ENCODE measurements around the gene SNX1. TPM values are rescaled to one million over a fixed set of nuclear protein-coding genes. Genes with fewer than 3 reads are reported as not detected.
"Not testable (repeated sequence)": the region's sequence is repeated elsewhere in the genome, so short reads cannot be mapped to it uniquely, and the experiment has no call there.

Gene SNX1
- total and polyA plus RNA-seq, 10 of the 15 experiments (the other 5 are each of a cell fraction or from before 2014, with no cell fraction given), result 17.8 to 115 (median 96.3) TPM

GRCh38 chr15:64072812-64073211 lies 23.0 kb upstream of the SNX1 start (continued):
- TF ChIP-seq BCLAF1 (IDR thresholded peaks at IDR 0.05), result no peak
- TF ChIP-seq BMI1 (IDR thresholded peaks at IDR 0.05; ENCODE audit: borderline replicate concordance), result no peak
- TF ChIP-seq E2F4 (IDR thresholded peaks at IDR 0.05; ENCODE audit: low read depth, low read length), result no peak
- TF ChIP-seq TAF1 (IDR thresholded peaks at IDR 0.05; ENCODE audit: borderline replicate concordance, low read depth, low read length), result no peak

- intact Hi-C loops (cut with micrococcal nuclease; ENCODE audit: unreplicated experiment); H3K79me2 ChIP-seq (ENCODE audit: control insufficient read depth, insufficient read depth, low read length); H3K27me3 ChIP-seq (replicated peaks in 1 of 2; ENCODE audit: control insufficient read depth in 2 of 2, insufficient read depth in 2 of 2, low read length in 1 of 2); H3K9me3 ChIP-seq (replicated peaks; ENCODE audit: control insufficient read depth, insufficient read depth, low read length); H3K4me3 ChIP-seq; H3K4me2 ChIP-seq (ENCODE audit: control insufficient read depth, insufficient read depth); H3K27ac ChIP-seq (ENCODE audit: control insufficient read depth, insufficient read depth); H4K20me1 ChIP-seq (ENCODE audit: control insufficient read depth, insufficient read depth); DNase-seq (ENCODE audit: low read depth, low spot score); FAIRE-seq; H2AFZ ChIP-seq (ENCODE audit: control insufficient read depth, low read depth, low read length); ATAC-seq; in situ Hi-C loops (cut with MboI); H3K9ac ChIP-seq (ENCODE audit: control insufficient read depth, insufficient read depth, low read length); RAD21 ChIA-PET (ENCODE audit: unreplicated experiment); BruUV-seq (replicated peaks); POLR2A ChIA-PET; H3K4me1 ChIP-seq (ENCODE audit: control insufficient read depth, insufficient read depth, low read length): not testable (repeated sequence)
- 71% methylated on average over 2 of the region's 2 CpGs for WGBS (ENCODE audit: insufficient coverage, insufficient replicate concordance, low lambda C conversion rate, missing lambda C conversion rate)
- ChIA-PET CTCF (interaction anchor here (0.6 to 9.2 kb wide), 7 partner anchors 10 to 1311 kb away, joined by 3 to 73 read pairs (median 3); partner anchors contain the start of gene CIAO2A), SMC1A (ENCODE audit: uncharacterized antibody, unreplicated experiment) (interaction anchor here (2.2 to 2.3 kb wide), 2 partner anchors 15 to 80 kb away, joined by 4 to 10 read pairs; no protein-coding TSS in a partner anchor)
- H3K36me3 ChIP-seq (ENCODE audit: control insufficient read depth in 2 of 2, insufficient read depth in 2 of 2, low read length in 1 of 2), result peaks cover 7 to 23% of the 10 kb centered on the region in 2 experiments
Measured at GRCh38 chr15:64073496-64073895, 22.3 kb upstream of the SNX1 start.

All from GM12878 (cell line).